ENCODE results near the gene PDE7B.

The PDE7B gene

DNA sequence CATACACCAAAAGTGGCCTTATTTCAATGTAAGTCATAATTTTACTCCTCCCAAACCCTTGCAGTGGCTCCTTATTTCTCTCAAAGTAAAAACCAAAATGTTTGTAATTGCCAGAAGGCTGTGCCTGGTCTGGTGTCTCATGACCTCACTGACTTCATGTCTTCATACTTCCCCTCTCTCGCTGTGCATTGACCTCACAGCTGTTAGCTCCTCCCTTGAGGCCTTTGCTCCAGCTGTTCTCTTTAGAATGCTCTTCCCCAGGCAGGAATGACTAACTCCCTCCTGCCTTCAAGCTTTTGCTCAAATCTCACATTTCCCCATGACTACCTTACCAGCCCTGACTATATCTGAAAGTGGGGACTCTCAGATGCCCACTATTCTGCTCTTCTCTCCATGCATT lies 315.3 kb downstream of the PDE7B start:
- TF ChIP-seq, protein P1, sequence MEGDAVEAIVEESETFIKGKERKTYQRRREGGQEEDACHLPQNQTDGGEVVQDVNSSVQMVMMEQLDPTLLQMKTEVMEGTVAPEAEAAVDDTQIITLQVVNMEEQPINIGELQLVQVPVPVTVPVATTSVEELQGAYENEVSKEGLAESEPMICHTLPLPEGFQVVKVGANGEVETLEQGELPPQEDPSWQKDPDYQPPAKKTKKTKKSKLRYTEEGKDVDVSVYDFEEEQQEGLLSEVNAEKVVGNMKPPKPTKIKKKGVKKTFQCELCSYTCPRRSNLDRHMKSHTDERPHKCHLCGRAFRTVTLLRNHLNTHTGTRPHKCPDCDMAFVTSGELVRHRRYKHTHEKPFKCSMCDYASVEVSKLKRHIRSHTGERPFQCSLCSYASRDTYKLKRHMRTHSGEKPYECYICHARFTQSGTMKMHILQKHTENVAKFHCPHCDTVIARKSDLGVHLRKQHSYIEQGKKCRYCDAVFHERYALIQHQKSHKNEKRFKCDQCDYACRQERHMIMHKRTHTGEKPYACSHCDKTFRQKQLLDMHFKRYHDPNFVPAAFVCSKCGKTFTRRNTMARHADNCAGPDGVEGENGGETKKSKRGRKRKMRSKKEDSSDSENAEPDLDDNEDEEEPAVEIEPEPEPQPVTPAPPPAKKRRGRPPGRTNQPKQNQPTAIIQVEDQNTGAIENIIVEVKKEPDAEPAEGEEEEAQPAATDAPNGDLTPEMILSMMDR (IDR thresholded peaks at IDR 0.05; ENCODE audit: low read depth, low read length, missing control alignments), result no peak
- in situ Hi-C loops (cut with HindIII; ENCODE audit: low pct_ligation_motif_present, low sequenced_read_pairs), result no loop called here
- no peak overlapping the region for H3K27ac ChIP-seq
- no peaks in the 10 kb centered on the region for H3K27me3 ChIP-seq (replicated peaks)
- peaks cover 23% of the 10 kb centered on the region for H3K36me3 ChIP-seq (replicated peaks)
- DNase-seq, result no peak
- no peak overlapping the region for H3K4me3 ChIP-seq (ENCODE audit: low read depth, low read length)

DNA sequence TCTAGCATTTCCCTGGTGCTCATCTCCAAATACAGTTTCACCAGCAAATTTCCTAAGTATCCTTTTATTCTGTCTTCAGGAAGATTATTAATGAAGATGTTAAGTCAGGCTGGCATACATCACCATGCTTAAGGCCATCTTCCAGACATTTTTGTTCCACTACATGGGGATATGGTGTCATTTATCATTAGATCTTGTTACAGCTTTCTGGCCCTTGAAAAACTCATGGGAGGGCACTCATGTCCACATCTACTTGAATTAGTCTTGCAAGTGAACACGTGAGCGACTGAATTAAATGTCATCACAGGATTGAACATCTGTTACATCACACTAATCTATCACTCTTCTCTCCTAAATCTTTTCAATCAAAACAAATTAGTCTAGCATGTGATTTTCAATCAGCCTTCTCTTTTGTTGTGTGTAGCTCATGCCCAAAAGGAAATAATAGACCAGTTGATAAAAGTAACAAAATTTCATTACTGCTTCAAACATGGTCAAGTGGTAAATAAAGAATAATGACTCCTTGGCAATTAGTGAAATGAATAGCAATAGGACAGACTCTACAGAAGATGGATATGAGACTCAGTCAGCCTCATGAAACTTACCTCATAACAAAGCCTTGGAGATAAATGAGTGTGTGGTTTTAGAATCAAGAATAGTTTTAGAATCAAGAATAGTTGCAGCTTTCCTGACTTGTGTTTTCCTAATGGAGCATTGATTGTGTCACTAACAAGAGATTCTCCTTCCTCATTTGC lies 318.1 kb downstream of the PDE7B start:
- in situ Hi-C loops (cut with HindIII; ENCODE audit: low pct_ligation_motif_present, low sequenced_read_pairs), result no loop called here
- Histone ChIP-seq H3K27ac (no peak overlapping the region), H3K27me3 (replicated peaks) (no peaks in the 10 kb centered on the region), H3K4me3 (ENCODE audit: low read depth, low read length) (no peak overlapping the region), H3K36me3 (replicated peaks) (peaks cover 14% of the 10 kb centered on the region)
- TF ChIP-seq, protein P1 (IDR thresholded peaks at IDR 0.05; ENCODE audit: low read depth, low read length, missing control alignments), result no peak
- no peak for DNase-seq

DNA sequence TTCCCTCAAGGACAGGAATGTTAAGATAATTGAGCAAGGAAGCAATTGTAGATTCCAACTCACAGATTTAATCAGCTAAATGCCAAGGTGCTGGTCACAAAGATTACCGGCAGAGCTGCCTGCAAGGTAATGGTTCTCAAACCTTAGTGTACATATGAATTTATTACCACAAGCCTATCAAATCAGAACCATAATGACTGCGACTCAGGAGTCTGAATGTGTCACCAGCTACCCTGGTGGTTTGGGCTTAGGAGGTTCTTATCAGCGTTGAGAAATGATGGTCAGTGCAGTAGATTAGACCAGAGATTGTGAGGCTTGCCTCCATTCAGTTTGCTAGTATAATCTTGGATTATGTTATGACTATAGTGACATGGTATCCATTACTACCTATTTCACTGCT lies 319.7 kb downstream of the PDE7B start:
- H3K27me3 ChIP-seq (replicated peaks), result no peaks in the 10 kb centered on the region
- no peak overlapping the region for H3K4me3 ChIP-seq (ENCODE audit: low read depth, low read length)
- TF ChIP-seq, protein P1 (IDR thresholded peaks at IDR 0.05; ENCODE audit: low read depth, low read length, missing control alignments), result no peak
- in situ Hi-C loops (cut with HindIII; ENCODE audit: low pct_ligation_motif_present, low sequenced_read_pairs), result no loop called here
- DNase-seq, result peak; percentile 28
- peaks cover 5% of the 10 kb centered on the region for H3K36me3 ChIP-seq (replicated peaks)
- H3K27ac ChIP-seq, result no peak overlapping the region

DNA sequence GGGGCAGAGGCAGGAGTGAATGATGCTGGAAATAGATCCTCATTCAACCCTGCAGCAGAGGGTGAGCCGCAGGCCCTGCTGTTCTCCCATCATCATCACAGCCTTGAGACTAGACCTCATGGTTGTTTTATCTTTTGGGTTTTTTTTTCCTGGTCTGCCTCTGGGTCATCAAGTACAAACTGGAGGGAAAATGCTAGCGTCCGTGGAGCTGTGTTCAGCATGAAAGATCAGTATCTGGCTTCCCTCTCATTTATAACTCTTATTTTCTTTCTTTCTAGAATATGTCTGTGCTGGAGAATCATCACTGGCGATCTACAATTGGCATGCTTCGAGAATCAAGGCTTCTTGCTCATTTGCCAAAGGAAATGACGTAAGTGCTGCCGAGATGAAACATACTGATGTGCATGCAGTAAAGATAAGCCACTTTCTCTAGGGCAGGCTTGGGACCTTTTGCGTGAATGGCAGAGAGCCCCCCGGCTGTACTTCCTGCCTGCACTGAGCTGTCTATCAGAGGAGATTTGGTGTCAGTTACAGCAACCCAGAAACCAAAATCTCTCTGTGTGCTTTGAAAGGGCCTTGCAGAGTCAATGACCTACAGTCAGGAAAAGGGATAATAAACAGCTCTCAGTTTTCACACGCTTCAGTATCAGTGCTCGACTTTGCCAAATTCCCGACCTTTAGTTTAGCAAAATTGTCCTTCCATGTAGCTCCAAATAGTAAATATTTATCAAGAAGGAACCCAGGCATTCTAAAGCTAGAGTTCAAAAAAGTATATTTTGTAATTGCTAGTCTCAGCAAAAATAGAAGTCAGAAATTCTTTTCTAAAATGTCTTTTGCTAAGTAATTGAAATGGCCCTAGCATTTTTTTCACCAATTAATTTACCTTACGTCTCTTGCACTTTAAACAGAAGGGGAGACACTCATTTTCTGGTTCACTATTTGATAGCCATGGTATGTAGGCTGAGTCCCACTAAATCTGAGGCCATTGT lies 322.3 kb downstream of the PDE7B start:
- in situ Hi-C loops (cut with HindIII; ENCODE audit: low pct_ligation_motif_present, low sequenced_read_pairs), result no loop called here
- Histone ChIP-seq H3K36me3 (replicated peaks) (peaks cover 2% of the 10 kb centered on the region), H3K27me3 (replicated peaks) (no peaks in the 10 kb centered on the region), H3K27ac (peak overlapping the region; percentile 55), H3K4me3 (ENCODE audit: low read depth, low read length) (no peak overlapping the region)
- DNase-seq, result peak; percentile 88
- TF ChIP-seq, protein P1 (IDR thresholded peaks at IDR 0.05; ENCODE audit: low read depth, low read length, missing control alignments), result no peak

DNA sequence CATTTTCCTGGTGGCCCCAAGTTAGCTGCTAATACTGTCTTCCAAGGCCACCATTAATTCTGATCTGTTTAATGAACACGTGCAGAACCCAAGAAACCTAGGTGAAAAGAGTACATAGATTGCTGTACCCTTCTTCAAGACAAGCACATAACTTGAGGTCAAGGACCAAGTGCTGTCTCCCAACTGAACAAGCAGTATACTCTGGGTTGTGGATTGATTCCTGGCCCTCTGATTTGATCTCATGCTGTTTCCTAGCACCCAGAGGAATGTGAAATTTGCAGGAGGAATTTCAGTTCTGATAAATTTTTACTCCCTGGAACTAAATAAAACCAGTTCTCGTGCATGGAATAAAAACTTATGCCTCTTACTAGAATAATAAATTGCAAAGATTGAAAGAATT lies 323.0 kb downstream of the PDE7B start:
- peak; percentile 25 for DNase-seq
- TF ChIP-seq, protein P1 (IDR thresholded peaks at IDR 0.05; ENCODE audit: low read depth, low read length, missing control alignments), result no peak
- peaks cover 9% of the 10 kb centered on the region for H3K36me3 ChIP-seq (replicated peaks)
- H3K27ac ChIP-seq, result peak overlapping the region; percentile 55
- H3K27me3 ChIP-seq (replicated peaks), result no peaks in the 10 kb centered on the region
- in situ Hi-C loops (cut with HindIII; ENCODE audit: low pct_ligation_motif_present, low sequenced_read_pairs), result no loop called here
- no peak overlapping the region for H3K4me3 ChIP-seq (ENCODE audit: low read depth, low read length)

All from brain microvascular endothelial cell (primary cell).